ENCODE results near the gene CTNNA3. TPM values are rescaled to one million over a fixed set of nuclear protein-coding genes. Genes with fewer than 3 reads are reported as not detected.

The CTNNA3 gene
- total and polyA plus RNA-seq, 2 donors (not counting 3 experiments of a cell fraction or from before 2014, with no cell fraction given) = not detected

DNA sequence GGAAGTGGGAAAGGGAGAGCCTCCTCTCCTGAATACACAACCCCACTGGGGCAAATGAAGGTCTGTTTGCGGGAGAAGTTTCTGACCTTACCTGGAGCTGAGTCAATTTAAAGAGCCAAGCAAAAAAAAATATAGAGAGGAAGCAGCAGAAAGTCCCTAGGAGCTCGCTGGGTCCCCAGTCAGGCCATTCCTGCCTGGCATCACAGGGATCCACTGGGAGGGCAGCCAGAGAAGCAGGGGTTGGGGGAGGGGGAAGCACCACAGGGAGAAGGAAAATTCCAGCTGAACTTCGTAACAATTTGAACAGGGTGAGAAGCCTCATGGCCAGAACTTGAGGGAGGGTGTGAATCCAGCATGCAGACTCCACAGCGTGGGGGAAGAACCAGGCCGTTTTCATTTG is 471.4 kb downstream of the CTNNA3 start:
- no peak overlapping the region for H3K4me2 ChIP-seq (ENCODE audit: insufficient read depth, low read length)
- H2AFZ ChIP-seq (ENCODE audit: low read depth, low read length) = no peak overlapping the region
- H3K9ac ChIP-seq (replicated peaks; ENCODE audit: extremely low read depth, insufficient read depth, low read length) = no peak overlapping the region
- no peaks in the 10 kb centered on the region for H3K4me1 ChIP-seq (ENCODE audit: control insufficient read depth, extremely low read depth, insufficient read depth, low read length)
- dilution Hi-C loops (cut with MboI; ENCODE audit: extremely low pct_ligation_motif_present, low sequenced_read_pairs) (no loop called here), intact Hi-C loops (cut with micrococcal nuclease) (no loop called here)
- no peaks in the 10 kb centered on the region for H3K36me3 ChIP-seq (ENCODE audit: control insufficient read depth in 2 of 2, extremely low read depth in 1 of 2, insufficient read depth in 2 of 2, low read length in 2 of 2)
- no peaks in the 10 kb centered on the region for H4K20me1 ChIP-seq (replicated peaks; ENCODE audit: control insufficient read depth, extremely low read depth, insufficient read depth, low read length)
- no peaks in the 10 kb centered on the region for H3K9me3 ChIP-seq (replicated peaks; ENCODE audit: control insufficient read depth, insufficient read depth, low read length)
- TF ChIP-seq EZH2 (IDR thresholded peaks at IDR 0.05; ENCODE audit: borderline replicate concordance, low read depth, low read length, severe bottlenecking) (no peak), POLR2A (IDR thresholded peaks at IDR 0.05; ENCODE audit: low read depth, low read length) (no peak), POLR2AphosphoS5 (IDR thresholded peaks at IDR 0.05; ENCODE audit: insufficient read depth, low read depth, low read length) (no peak), MYC (IDR thresholded peaks at IDR 0.05; ENCODE audit: low read depth, low read length) (no peak), FOS (IDR thresholded peaks at IDR 0.05; ENCODE audit: borderline replicate concordance, insufficient read depth, low read length) (no peak), JUN (IDR thresholded peaks at IDR 0.05; ENCODE audit: borderline replicate concordance, insufficient read depth, insufficient read length, low read depth) (no peak), GATA2 (IDR thresholded peaks at IDR 0.05; ENCODE audit: insufficient read depth, insufficient read length, low read depth, low read length) (no peak)
- TF ChIP-seq, protein P1, sequence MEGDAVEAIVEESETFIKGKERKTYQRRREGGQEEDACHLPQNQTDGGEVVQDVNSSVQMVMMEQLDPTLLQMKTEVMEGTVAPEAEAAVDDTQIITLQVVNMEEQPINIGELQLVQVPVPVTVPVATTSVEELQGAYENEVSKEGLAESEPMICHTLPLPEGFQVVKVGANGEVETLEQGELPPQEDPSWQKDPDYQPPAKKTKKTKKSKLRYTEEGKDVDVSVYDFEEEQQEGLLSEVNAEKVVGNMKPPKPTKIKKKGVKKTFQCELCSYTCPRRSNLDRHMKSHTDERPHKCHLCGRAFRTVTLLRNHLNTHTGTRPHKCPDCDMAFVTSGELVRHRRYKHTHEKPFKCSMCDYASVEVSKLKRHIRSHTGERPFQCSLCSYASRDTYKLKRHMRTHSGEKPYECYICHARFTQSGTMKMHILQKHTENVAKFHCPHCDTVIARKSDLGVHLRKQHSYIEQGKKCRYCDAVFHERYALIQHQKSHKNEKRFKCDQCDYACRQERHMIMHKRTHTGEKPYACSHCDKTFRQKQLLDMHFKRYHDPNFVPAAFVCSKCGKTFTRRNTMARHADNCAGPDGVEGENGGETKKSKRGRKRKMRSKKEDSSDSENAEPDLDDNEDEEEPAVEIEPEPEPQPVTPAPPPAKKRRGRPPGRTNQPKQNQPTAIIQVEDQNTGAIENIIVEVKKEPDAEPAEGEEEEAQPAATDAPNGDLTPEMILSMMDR (IDR thresholded peaks at IDR 0.05; ENCODE audit: extremely low read depth in 1 of 2, insufficient read depth in 1 of 2, low read depth in 1 of 2, low read length in 2 of 2) = no peak
- TF ChIP-seq, protein P2, sequence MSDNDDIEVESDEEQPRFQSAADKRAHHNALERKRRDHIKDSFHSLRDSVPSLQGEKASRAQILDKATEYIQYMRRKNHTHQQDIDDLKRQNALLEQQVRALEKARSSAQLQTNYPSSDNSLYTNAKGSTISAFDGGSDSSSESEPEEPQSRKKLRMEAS (IDR thresholded peaks at IDR 0.05; ENCODE audit: insufficient read depth, insufficient read length) = no peak
- no peak for DNase-seq (ENCODE audit: low read depth, low spot score)
- H3K27ac ChIP-seq (ENCODE audit: insufficient read depth, low read depth, low read length) = no peak overlapping the region
- no peaks in the 10 kb centered on the region for H3K27me3 ChIP-seq (ENCODE audit: control insufficient read depth in 2 of 2, insufficient read depth in 2 of 2, low read length in 2 of 2)
- no peak for FAIRE-seq
- BruUV-seq (replicated peaks) = no TSS peak
- ChIA-PET CTCF (no interaction called here), POLR2A (no interaction called here)
- no peak overlapping the region for H3K4me3 ChIP-seq (replicated peaks in 1 of 3; ENCODE audit: insufficient read depth in 1 of 3, low read depth in 1 of 3, low read length in 3 of 3)
- H3K79me2 ChIP-seq (ENCODE audit: control insufficient read depth, insufficient read depth, low read length) = no peaks in the 10 kb centered on the region
- H3K9me1 ChIP-seq (replicated peaks; ENCODE audit: control insufficient read depth, extremely low read depth, insufficient read depth, low read length) = no peaks in the 10 kb centered on the region
